Measurements from ENCODE around the gene LARGE1.

Gene LARGE1

DNA sequence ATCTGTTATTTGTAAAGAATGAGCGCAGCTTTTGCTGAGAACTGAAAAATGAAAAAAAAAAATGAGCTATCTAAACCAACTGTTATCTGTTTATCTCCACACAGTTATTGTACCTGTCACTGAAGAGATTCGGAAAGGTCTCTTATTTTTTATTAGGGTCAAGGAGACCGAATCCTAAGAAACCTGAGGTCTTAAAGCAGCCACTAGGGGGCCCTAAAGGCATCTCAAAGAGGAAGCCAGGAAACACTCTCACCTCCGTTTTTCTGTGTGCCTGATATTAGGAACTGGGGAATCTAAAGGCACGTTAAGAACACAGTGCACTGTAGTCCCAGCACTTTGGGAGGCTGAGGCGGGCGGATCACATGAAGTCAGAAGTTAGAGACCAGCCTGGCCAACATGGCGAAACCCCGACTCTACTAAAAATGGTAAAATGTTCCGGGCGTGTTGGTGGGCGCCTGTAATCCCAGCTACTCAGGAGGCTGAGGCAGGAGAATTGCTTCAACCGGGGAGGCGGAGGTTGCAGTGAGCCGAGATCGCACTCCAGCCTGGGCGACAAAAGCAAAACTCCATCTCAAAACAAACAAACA, 3.5 kb upstream of the LARGE1 start:
- no peak overlapping the region for H3K4me3 ChIP-seq (ENCODE audit: low read depth, low read length)
- TF ChIP-seq, protein P1, sequence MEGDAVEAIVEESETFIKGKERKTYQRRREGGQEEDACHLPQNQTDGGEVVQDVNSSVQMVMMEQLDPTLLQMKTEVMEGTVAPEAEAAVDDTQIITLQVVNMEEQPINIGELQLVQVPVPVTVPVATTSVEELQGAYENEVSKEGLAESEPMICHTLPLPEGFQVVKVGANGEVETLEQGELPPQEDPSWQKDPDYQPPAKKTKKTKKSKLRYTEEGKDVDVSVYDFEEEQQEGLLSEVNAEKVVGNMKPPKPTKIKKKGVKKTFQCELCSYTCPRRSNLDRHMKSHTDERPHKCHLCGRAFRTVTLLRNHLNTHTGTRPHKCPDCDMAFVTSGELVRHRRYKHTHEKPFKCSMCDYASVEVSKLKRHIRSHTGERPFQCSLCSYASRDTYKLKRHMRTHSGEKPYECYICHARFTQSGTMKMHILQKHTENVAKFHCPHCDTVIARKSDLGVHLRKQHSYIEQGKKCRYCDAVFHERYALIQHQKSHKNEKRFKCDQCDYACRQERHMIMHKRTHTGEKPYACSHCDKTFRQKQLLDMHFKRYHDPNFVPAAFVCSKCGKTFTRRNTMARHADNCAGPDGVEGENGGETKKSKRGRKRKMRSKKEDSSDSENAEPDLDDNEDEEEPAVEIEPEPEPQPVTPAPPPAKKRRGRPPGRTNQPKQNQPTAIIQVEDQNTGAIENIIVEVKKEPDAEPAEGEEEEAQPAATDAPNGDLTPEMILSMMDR (IDR thresholded peaks at IDR 0.05; ENCODE audit: low read depth, low read length) = peak; percentile 80
- peak; percentile 61 for DNase-seq
- peaks cover 36% of the 10 kb centered on the region for H3K27me3 ChIP-seq
- no peaks in the 10 kb centered on the region for H3K36me3 ChIP-seq
- no peaks in the 10 kb centered on the region for H3K9me3 ChIP-seq
- H3K4me1 ChIP-seq = no peaks in the 10 kb centered on the region

DNA sequence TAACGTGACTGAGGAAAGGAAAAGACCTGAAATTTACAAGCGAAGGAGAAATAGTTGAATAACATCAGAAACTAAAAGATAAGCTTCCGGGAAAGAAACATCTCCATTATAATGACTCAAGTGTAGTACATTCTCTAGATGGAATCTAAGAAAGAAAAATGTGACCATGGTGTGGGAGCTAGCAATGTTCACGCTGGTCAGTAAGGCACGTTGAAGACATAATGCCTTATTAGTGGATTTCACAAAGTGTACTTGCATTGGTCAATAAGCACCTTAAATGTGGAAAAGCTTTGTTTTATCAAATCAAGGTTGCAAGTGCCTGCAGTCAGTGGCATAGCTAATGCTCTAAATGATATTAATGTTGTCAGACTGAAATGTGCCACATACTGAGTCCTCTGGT, 2.8 kb upstream of the LARGE1 start:
- Histone ChIP-seq H3K9me3 (no peaks in the 10 kb centered on the region), H3K4me1 (no peaks in the 10 kb centered on the region), H3K36me3 (no peaks in the 10 kb centered on the region), H3K4me3 (ENCODE audit: low read depth, low read length) (no peak overlapping the region), H3K27me3 (peaks cover 42% of the 10 kb centered on the region)
- TF ChIP-seq, protein P1 (IDR thresholded peaks at IDR 0.05; ENCODE audit: low read depth, low read length) = no peak
- DNase-seq = no peak

DNA sequence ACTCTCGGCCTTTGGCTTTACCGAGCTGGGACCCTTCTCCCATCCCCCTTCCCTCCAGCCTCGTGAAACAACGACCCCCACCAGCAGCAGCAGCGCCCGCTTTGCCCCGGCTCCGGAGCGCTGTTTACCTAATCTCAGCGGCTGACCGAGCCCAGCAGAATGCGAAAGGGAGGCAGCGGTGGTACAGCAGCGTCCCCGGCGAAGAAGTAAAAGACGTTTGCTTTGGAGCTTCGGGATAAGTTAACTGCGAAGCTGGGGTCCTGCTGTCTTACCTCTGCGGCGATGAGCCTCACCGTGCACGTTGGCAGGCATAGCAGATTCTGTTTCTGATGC, 2.0 kb upstream of the LARGE1 start:
- no peaks in the 10 kb centered on the region for H3K9me3 ChIP-seq
- H3K4me1 ChIP-seq = no peaks in the 10 kb centered on the region
- no peak overlapping the region; the same call in 1 of the 2 replicates for H3K4me3 ChIP-seq (ENCODE audit: low read depth, low read length)
- peaks cover 42% of the 10 kb centered on the region for H3K27me3 ChIP-seq
- TF ChIP-seq, protein P1 (IDR thresholded peaks at IDR 0.05; ENCODE audit: low read depth, low read length) = no peak
- peak; percentile 7 for DNase-seq
- H3K36me3 ChIP-seq = no peaks in the 10 kb centered on the region

GRCh38 chr22:33921525-33922348, 1.5 kb upstream of the LARGE1 start:
- Histone ChIP-seq H3K4me3 (ENCODE audit: low read depth, low read length) (peak overlapping the region; percentile 50), H3K4me1 (no peaks in the 10 kb centered on the region), H3K27me3 (peaks cover 42% of the 10 kb centered on the region), H3K36me3 (no peaks in the 10 kb centered on the region), H3K9me3 (no peaks in the 10 kb centered on the region)
- TF ChIP-seq, protein P1 (IDR thresholded peaks at IDR 0.05; ENCODE audit: low read depth, low read length) = no peak
- DNase-seq = peak; percentile 50

- H3K27me3 ChIP-seq = peaks cover 42% of the 10 kb centered on the region
- DNase-seq = peak; percentile 97
- TF ChIP-seq, protein P1 (IDR thresholded peaks at IDR 0.05; ENCODE audit: low read depth, low read length) = no peak
Measured at GRCh38 chr22:33920927-33921524, 750 bp upstream of the LARGE1 start.

More at GRCh38 chr22:33920927-33921524, 750 bp upstream of the LARGE1 start:
- Histone ChIP-seq H3K4me1 (no peaks in the 10 kb centered on the region), H3K9me3 (no peaks in the 10 kb centered on the region), H3K36me3 (no peaks in the 10 kb centered on the region), H3K4me3 (ENCODE audit: low read depth, low read length) (peak overlapping the region; percentile 50)

Measured in BE2C (cell line).